ENCODE data around the gene SHKBP1.
A peak's percentile ranks its signal among the peaks of the same experiment; 100 is the strongest.

The SHKBP1 gene

GRCh38 chr19:40609561-40610395, 33.1 kb downstream of the SHKBP1 start:
- H3K27ac ChIP-seq (ENCODE audit: low read length) = no peak overlapping the region
- peaks cover 28% of the 10 kb centered on the region for H3K4me1 ChIP-seq (ENCODE audit: insufficient read depth, low read length)
- H3K4me3 ChIP-seq (ENCODE audit: low read depth in 1 of 2, low read length in 2 of 2) = no peak overlapping the region; a peak in 1 of 4 replicates
- peak; percentile 53 for DNase-seq
- TF ChIP-seq EZH2 (IDR thresholded peaks at IDR 0.05; ENCODE audit: borderline replicate concordance, low read depth, low read length, severe bottlenecking) = no peak
- TF ChIP-seq, protein P1, sequence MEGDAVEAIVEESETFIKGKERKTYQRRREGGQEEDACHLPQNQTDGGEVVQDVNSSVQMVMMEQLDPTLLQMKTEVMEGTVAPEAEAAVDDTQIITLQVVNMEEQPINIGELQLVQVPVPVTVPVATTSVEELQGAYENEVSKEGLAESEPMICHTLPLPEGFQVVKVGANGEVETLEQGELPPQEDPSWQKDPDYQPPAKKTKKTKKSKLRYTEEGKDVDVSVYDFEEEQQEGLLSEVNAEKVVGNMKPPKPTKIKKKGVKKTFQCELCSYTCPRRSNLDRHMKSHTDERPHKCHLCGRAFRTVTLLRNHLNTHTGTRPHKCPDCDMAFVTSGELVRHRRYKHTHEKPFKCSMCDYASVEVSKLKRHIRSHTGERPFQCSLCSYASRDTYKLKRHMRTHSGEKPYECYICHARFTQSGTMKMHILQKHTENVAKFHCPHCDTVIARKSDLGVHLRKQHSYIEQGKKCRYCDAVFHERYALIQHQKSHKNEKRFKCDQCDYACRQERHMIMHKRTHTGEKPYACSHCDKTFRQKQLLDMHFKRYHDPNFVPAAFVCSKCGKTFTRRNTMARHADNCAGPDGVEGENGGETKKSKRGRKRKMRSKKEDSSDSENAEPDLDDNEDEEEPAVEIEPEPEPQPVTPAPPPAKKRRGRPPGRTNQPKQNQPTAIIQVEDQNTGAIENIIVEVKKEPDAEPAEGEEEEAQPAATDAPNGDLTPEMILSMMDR (IDR thresholded peaks at IDR 0.05; ENCODE audit: borderline replicate concordance, extremely low read depth, low read length, poor library complexity, severe bottlenecking) = no peak
- H2AFZ ChIP-seq (ENCODE audit: low read depth, low read length) = 0 out of 2 replicates have a peak overlapping the region, but pooled peaks have one; percentile 16
- H3K79me2 ChIP-seq (ENCODE audit: insufficient read depth, low read length) = no peaks in the 10 kb centered on the region
- H3K4me2 ChIP-seq (ENCODE audit: insufficient read depth, low read length) = peak overlapping the region; percentile 44; the same call in 1 of the 2 replicates
- H3K36me3 ChIP-seq (ENCODE audit: insufficient read depth, low read length) = no peaks in the 10 kb centered on the region
- no peak overlapping the region; the same call in 1 of the 2 replicates for H3K9ac ChIP-seq (ENCODE audit: low read depth, low read length)
- peaks cover 12% of the 10 kb centered on the region for H3K27me3 ChIP-seq (ENCODE audit: insufficient read depth, low read length, poor library complexity)
- no peaks in the 10 kb centered on the region for H3K9me3 ChIP-seq (ENCODE audit: insufficient read depth, low read length, severe bottlenecking)
- ATAC-seq (ENCODE audit: insufficient read depth, low read depth) = peak; percentile 25; the same call in 2 of the 3 replicates
- peaks cover under 1% of the 10 kb centered on the region; the same call in 1 of the 2 replicates for H4K20me1 ChIP-seq (ENCODE audit: insufficient read depth, low read length)

- Histone ChIP-seq H3K9ac (ENCODE audit: low read depth, low read length) (no peak overlapping the region), H3K36me3 (ENCODE audit: insufficient read depth, low read length) (no peaks in the 10 kb centered on the region), H2AFZ (ENCODE audit: low read depth, low read length) (no peak overlapping the region), H3K27ac (ENCODE audit: low read length) (no peak overlapping the region), H3K27me3 (ENCODE audit: insufficient read depth, low read length, poor library complexity) (peaks cover 10% of the 10 kb centered on the region), H3K4me2 (ENCODE audit: insufficient read depth, low read length) (no peak overlapping the region), H4K20me1 (ENCODE audit: insufficient read depth, low read length) (no peaks in the 10 kb centered on the region), H3K4me3 (ENCODE audit: low read depth in 1 of 2, low read length in 2 of 2) (no peak overlapping the region), H3K4me1 (ENCODE audit: insufficient read depth, low read length) (peaks cover 21% of the 10 kb centered on the region), H3K79me2 (ENCODE audit: insufficient read depth, low read length) (no peaks in the 10 kb centered on the region), H3K9me3 (ENCODE audit: insufficient read depth, low read length, severe bottlenecking) (no peaks in the 10 kb centered on the region)
- DNase-seq (peak; percentile 18), ATAC-seq (ENCODE audit: insufficient read depth, low read depth) (peak; percentile 27; the same call in 2 of the 3 replicates)
- TF ChIP-seq, protein P1 (IDR thresholded peaks at IDR 0.05; ENCODE audit: borderline replicate concordance, extremely low read depth, low read length, poor library complexity, severe bottlenecking) = no peak
- TF ChIP-seq EZH2 (IDR thresholded peaks at IDR 0.05; ENCODE audit: borderline replicate concordance, low read depth, low read length, severe bottlenecking) = no peak
These were observed 33.9 kb downstream of the SHKBP1 start for GRCh38 chr19:40610396-40611064.

GRCh38 chr19:40611096-40611495, 34.4 kb downstream of the SHKBP1 start:
- TF ChIP-seq, protein P1 (IDR thresholded peaks at IDR 0.05; ENCODE audit: borderline replicate concordance, extremely low read depth, low read length, poor library complexity, severe bottlenecking) = no peak
- TF ChIP-seq EZH2 (IDR thresholded peaks at IDR 0.05; ENCODE audit: borderline replicate concordance, low read depth, low read length, severe bottlenecking) = no peak
- peaks cover 10% of the 10 kb centered on the region for H3K27me3 ChIP-seq (ENCODE audit: insufficient read depth, low read length, poor library complexity)
- H3K27ac ChIP-seq (ENCODE audit: low read length) = no peak overlapping the region
- DNase-seq (no peak), ATAC-seq (ENCODE audit: insufficient read depth, low read depth) (no peak)
- no peaks in the 10 kb centered on the region for H4K20me1 ChIP-seq (ENCODE audit: insufficient read depth, low read length)
- H2AFZ ChIP-seq (ENCODE audit: low read depth, low read length) = no peak overlapping the region
- H3K4me3 ChIP-seq (ENCODE audit: low read depth in 1 of 2, low read length in 2 of 2) = no peak overlapping the region
- no peak overlapping the region for H3K9ac ChIP-seq (ENCODE audit: low read depth, low read length)
- no peaks in the 10 kb centered on the region for H3K9me3 ChIP-seq (ENCODE audit: insufficient read depth, low read length, severe bottlenecking)
- no peaks in the 10 kb centered on the region for H3K36me3 ChIP-seq (ENCODE audit: insufficient read depth, low read length)
- H3K4me1 ChIP-seq (ENCODE audit: insufficient read depth, low read length) = peaks cover 15% of the 10 kb centered on the region
- no peak overlapping the region for H3K4me2 ChIP-seq (ENCODE audit: insufficient read depth, low read length)
- no peaks in the 10 kb centered on the region for H3K79me2 ChIP-seq (ENCODE audit: insufficient read depth, low read length)

All from DND-41 (cell line).